K562 (cell line): ENCODE data around the gene NDFIP2. TPM values are rescaled to one million over a fixed set of nuclear protein-coding genes. Genes with fewer than 3 reads are reported as not detected.
"Not testable (repeated sequence)": the region's sequence is repeated elsewhere in the genome, so short reads cannot be mapped to it uniquely, and the experiment has no call there.

Source experiments
- ATAC-seq: fragments of 200-7000 bp; cut with Tn5 transposase; 3 replicates; pipeline ENCODE4 v1.9.1; 2020; ENCODE audit warnings: moderate library complexity
- BruUV-seq: library from RNA; stranded (reverse); fragments of 400-500 nt; replicated peaks from 2 replicates; lab custom pipeline; 2021; lab: Mats Ljungman, UMichigan
- CTCF ChIA-PET: fragments of 300-600 bp; formaldehyde crosslinking; extraction: SDS; loops from one replicate; lab custom pipeline; 2021; ENCODE audit warnings: low intra/inter-chr PET ratio; lab: Yijun Ruan, JAX
- POLR2A ChIA-PET: fragments of 300-600, 350-650 bp; sonication (Branson Sonifier 250); formaldehyde crosslinking; extraction: SDS; loops from one replicate; lab custom pipeline; 2021; ENCODE audit warnings: antibody characterized with exemption, inconsistent platforms; lab: Yijun Ruan, JAX
- DNase-seq, 4 experiments: peaks; one replicate each; pipeline versions ENCODE4 v3.0.0 to v3.0.0-alpha.2; 2011 to 2018; ENCODE audit warnings: low spot score in 3 of 4, mixed read lengths in 3 of 4; ENCODE audit errors: extremely low read depth in 1 of 4
- FAIRE-seq: peaks from 2 replicates; lab custom pipeline; 2011; peaks lifted over from hg19 to GRCh38; lab: Jason Lieb, UNC
- H2AFZ ChIP-seq: 2 replicates; pipeline ENCODE4 v1.6.0; 2011; ENCODE audit warnings: low read depth, low read length, control low read depth, inconsistent platforms
- H3K27ac ChIP-seq: fragments of 200-600 bp; 3 replicates; pipeline ENCODE4 v1.8.0; 2011; ENCODE audit warnings: low read depth, mild to moderate bottlenecking, control low read depth, inconsistent platforms, low read length, moderate library complexity, mixed read lengths; ENCODE audit errors: extremely low read depth
- H3K27me3 ChIP-seq, 2 experiments: fragments of 300-600 bp in 1 of 2; 2 replicates in 1 of 2; 3 replicates in 1 of 2; pipeline versions ENCODE4 v1.6.0 to v1.8.0; 2011; ENCODE audit warnings: inconsistent platforms in 2 of 2, low read length in 2 of 2, mild to moderate bottlenecking in 1 of 2, mixed read lengths in 1 of 2, moderate library complexity in 1 of 2; ENCODE audit not compliant: control insufficient read depth in 2 of 2, insufficient read depth in 2 of 2
- H3K36me3 ChIP-seq: fragments of 300-600 bp; 3 replicates; pipeline ENCODE4 v1.8.0; 2011; ENCODE audit warnings: mild to moderate bottlenecking, low read length, inconsistent platforms; ENCODE audit not compliant: control insufficient read depth, insufficient read depth
- H3K4me1 ChIP-seq, 2 experiments: fragments of 200-600 bp in 1 of 2; replicated peaks in 1 of 2; 2 replicates in 1 of 2; 3 replicates in 1 of 2; pipeline versions ENCODE4 v1.5.1 to v1.8.0; 2011; ENCODE audit warnings: inconsistent platforms in 2 of 2, low read length in 2 of 2, mild to moderate bottlenecking in 1 of 2, mixed read lengths in 1 of 2, moderate library complexity in 1 of 2; ENCODE audit not compliant: control insufficient read depth in 2 of 2, insufficient read depth in 2 of 2
- H3K4me2 ChIP-seq: 2 replicates; pipeline ENCODE4 v1.6.1; 2011; ENCODE audit warnings: low read length, control low read depth, inconsistent platforms, mixed read lengths; ENCODE audit not compliant: insufficient read depth
- H3K4me3 ChIP-seq: fragments of 200-600 bp; sonication (generic), shearing (Covaris generic); 2 replicates; pipeline ENCODE4 v1.5.1; 2016; ENCODE audit warnings: control low read depth, inconsistent platforms
- H3K79me2 ChIP-seq: fragments of 200-600 bp; 3 replicates; pipeline ENCODE4 v1.8.0; 2011; ENCODE audit warnings: low read length, inconsistent platforms; ENCODE audit not compliant: control insufficient read depth, insufficient read depth
- H3K9ac ChIP-seq, 2 experiments: 2 replicates each; pipeline versions ENCODE4 v1.6.0 to v1.6.1; 2011; ENCODE audit warnings: low read depth in 2 of 2, low read length in 2 of 2, control low read depth in 1 of 2, inconsistent platforms in 1 of 2, mild to moderate bottlenecking in 1 of 2, mixed read lengths in 1 of 2; ENCODE audit not compliant: insufficient read depth in 1 of 2
- H3K9me1 ChIP-seq: one replicate; pipeline ENCODE4 v1.6.0; 2011; ENCODE audit warnings: inconsistent platforms, mild to moderate bottlenecking, low read length, moderate library complexity; ENCODE audit not compliant: control insufficient read depth, insufficient read depth
- H3K9me3 ChIP-seq: replicated peaks from 2 replicates; pipeline ENCODE4 v1.5.1; 2011; ENCODE audit warnings: low read depth, low read length, inconsistent platforms; ENCODE audit not compliant: control insufficient read depth, insufficient read depth
- H4K20me1 ChIP-seq: replicated peaks from 2 replicates; pipeline ENCODE4 v1.6.1; 2011; ENCODE audit warnings: low read length, inconsistent platforms, mixed read lengths; ENCODE audit not compliant: control insufficient read depth, insufficient read depth
- CTCF ChIP-seq, 3 experiments: IDR thresholded peaks in 2 of 3; conservative IDR thresholded peaks in 1 of 3; 2 replicates each; pipeline ENCODE4 v1.5.1; 2011 to 2012; ENCODE audit warnings: low read length in 3 of 3, mild to moderate bottlenecking in 3 of 3, control low read depth in 2 of 3, improper control_type of control experiment in 1 of 3, inconsistent platforms in 1 of 3, low read depth in 1 of 3, mixed read lengths in 1 of 3, moderate library complexity in 1 of 3; ENCODE audit not compliant: insufficient read depth in 2 of 3
- ZNF146 ChIP-seq: IDR thresholded peaks from one replicate; pipeline ENCODE4 v1.6.1; 2018; ENCODE audit warnings: missing compliant biosample characterization; ENCODE audit not compliant: unreplicated experiment
- ZNF311 ChIP-seq: fragments of 250-450 bp; sonication (Bioruptor Pico); IDR thresholded peaks from 2 replicates; pipeline ENCODE4 v1.4.0; 2020; ENCODE audit warnings: mild to moderate bottlenecking, moderate library complexity
- ZNF830 ChIP-seq: fragments of 250-450 bp; sonication (Bioruptor Pico); IDR thresholded peaks from 2 replicates; pipeline ENCODE4 v1.5.0; 2021; ENCODE audit warnings: mild to moderate bottlenecking
- WGBS: fragments of 100-300 bp; shearing (Covaris generic); methylation state at CpG from one replicate; pipeline ENCODE4 v1.1.6; 2016; ENCODE audit warnings: low coverage, mixed read lengths; ENCODE audit not compliant: insufficient coverage; ENCODE audit errors: missing lambda C conversion rate; 5-methylcytosine and 5-hydroxymethylcytosine counted together
- in situ Hi-C: fragments of 300-500 bp; cut with MboI; formaldehyde crosslinking; loops from 4 replicates; pipeline ENCODE4 v1.15.0; 2018; ENCODE audit warnings: inconsistent platforms, mixed read lengths
- intact Hi-C: fragments of 100-400 bp; cut with micrococcal nuclease; formaldehyde crosslinking; loops from 2 replicates; pipeline ENCODE4 v1.14.2; 2022
- polyA plus RNA-seq, 8 experiments: library from polyadenylated mRNA; depleted of rRNA in 4 of 8; stranded (reverse) in 5 of 8; unstranded in 3 of 8; fragments of >200 nt; fragmentation: Nextera tagmentation in 2 of 8; fragmentation: Illumina TruSeq in 1 of 8; extraction: Ambion mirVana in 2 of 8; extraction: Trizol in 1 of 8; gene quantifications; 2 replicates each; pipeline versions ENCODE4 v1.2.1 to v1.2.3, GENCODE V29; 2011 to 2014; ENCODE audit warnings: inconsistent platforms in 1 of 8, missing spikeins in 1 of 8
- total RNA-seq, 7 experiments: library from RNA; depleted of rRNA in 6 of 7; stranded (reverse); fragments of >200 nt in 6 of 7; fragmentation: Illumina TruSeq in 2 of 7; extraction: Trizol in 2 of 7; gene quantifications; 2 replicates each; pipeline versions ENCODE4 v1.2.1 to v1.2.3, GENCODE V29; 2011 to 2021; ENCODE audit warnings: low replicate concordance in 1 of 7

The NDFIP2 gene
- total and polyA plus RNA-seq, 9 of the 15 experiments (the other 6 are each of a cell fraction or from before 2014, with no cell fraction given), result 13.4 to 54.4 (median 27.8) TPM

DNA sequence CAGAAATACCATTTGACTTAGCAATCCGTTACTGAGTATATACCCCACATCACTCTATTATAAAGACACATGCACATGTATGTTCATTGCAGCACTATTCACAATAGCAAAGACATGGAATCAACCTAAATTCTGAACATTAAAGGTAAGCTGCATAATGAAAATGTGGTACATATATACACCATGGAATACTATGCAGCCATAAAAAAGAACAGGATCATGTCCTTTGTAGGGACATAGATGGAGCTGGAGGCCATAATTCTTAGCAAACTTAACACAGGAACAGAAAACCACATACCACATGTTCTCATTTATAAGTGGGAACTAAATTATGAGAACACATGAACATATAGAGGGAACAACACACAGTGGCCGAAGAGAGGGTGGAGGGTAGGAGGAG, 85.2 kb downstream of the NDFIP2 start:
- FAIRE-seq (no peak), ATAC-seq (no peak), DNase-seq (no peak)
- WGBS, result 36% methylated on average over 2 of the region's 2 CpGs
- Histone ChIP-seq H2AFZ (no peak overlapping the region), H3K4me2 (no peak overlapping the region), H3K4me3 (no peak overlapping the region), H3K27ac (no peak overlapping the region), H4K20me1 (no peaks in the 10 kb centered on the region), H3K9me1 (no peaks in the 10 kb centered on the region), H3K9me3 (no peaks in the 10 kb centered on the region), H3K27me3 (no peaks in the 10 kb centered on the region), H3K79me2 (no peaks in the 10 kb centered on the region), H3K4me1 (no peaks in the 10 kb centered on the region), H3K9ac (no peak overlapping the region), H3K36me3 (no peaks in the 10 kb centered on the region)
- in situ Hi-C loops (no loop called here), intact Hi-C loops (no loop called here)
- no TSS peak for BruUV-seq
- CTCF ChIA-PET, result no interaction called here
- TF ChIP-seq CTCF (IDR thresholded peaks at IDR 0.05 in 2 of 3, conservative IDR thresholded peaks at IDR 0.05 in 1 of 3; ENCODE audit: insufficient read depth in 2 of 3, low read depth in 1 of 3, low read length in 3 of 3) (no peak), ZNF146 (peak; percentile 50), ZNF311 (CRISPR knock-in tag) (no peak)
- POLR2A ChIA-PET, result no interaction called here

DNA sequence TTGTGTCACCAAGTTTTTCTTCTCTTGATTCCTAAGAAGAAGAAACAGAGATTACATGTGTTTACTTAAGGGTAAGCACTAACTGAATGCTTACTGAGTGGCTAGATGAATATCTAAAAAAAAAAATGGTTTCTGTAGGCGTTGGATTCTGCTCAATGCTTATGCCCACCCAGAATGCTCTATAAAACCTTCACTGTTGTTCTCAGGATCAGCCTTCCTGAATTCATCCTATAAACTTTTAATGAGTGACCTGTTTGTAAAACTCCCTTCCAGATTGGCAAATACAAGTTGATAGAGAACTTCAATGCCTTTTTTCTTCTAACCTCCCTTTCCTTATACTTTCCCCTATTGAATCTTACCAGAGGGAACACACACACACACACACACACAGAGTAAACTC, 90.2 kb downstream of the NDFIP2 start:
- H3K27me3 ChIP-seq, result no peaks in the 10 kb centered on the region
- H3K4me3 ChIP-seq, result no peak overlapping the region
- no peak overlapping the region for H3K27ac ChIP-seq
- no peak for TF ChIP-seq ZNF830 (CRISPR knock-in tag)
- no peaks in the 10 kb centered on the region for H3K4me1 ChIP-seq
- POLR2A ChIA-PET, result no interaction called here
- ATAC-seq (no peak), FAIRE-seq (no peak), DNase-seq (no peak)
- H3K36me3 ChIP-seq, result no peaks in the 10 kb centered on the region
- CTCF ChIA-PET, result no interaction called here
- no TSS peak for BruUV-seq
- no peak overlapping the region for H3K4me2 ChIP-seq
- WGBS, result 0% methylated on average over 1 of the region's 1 CpG
- no peaks in the 10 kb centered on the region for H3K9me1 ChIP-seq
- in situ Hi-C loops (no loop called here), intact Hi-C loops (no loop called here)
- H2AFZ ChIP-seq, result no peak overlapping the region
- no peaks in the 10 kb centered on the region for H3K9me3 ChIP-seq
- no peaks in the 10 kb centered on the region for H4K20me1 ChIP-seq
- H3K9ac ChIP-seq, result no peak overlapping the region
- H3K79me2 ChIP-seq, result no peaks in the 10 kb centered on the region

GRCh38 chr13:79573892-79574291, 92.9 kb downstream of the NDFIP2 start:
- H3K4me3 ChIP-seq, H3K4me2 ChIP-seq, in situ Hi-C loops, H3K27ac ChIP-seq, H2AFZ ChIP-seq, CTCF ChIA-PET, H3K79me2 ChIP-seq, intact Hi-C loops, H3K27me3 ChIP-seq, H3K9me3 ChIP-seq, FAIRE-seq, H3K9ac ChIP-seq, ATAC-seq, H3K4me1 ChIP-seq, POLR2A ChIA-PET, H3K9me1 ChIP-seq, DNase-seq, H4K20me1 ChIP-seq, H3K36me3 ChIP-seq, BruUV-seq: not testable (repeated sequence)
